ENCODE measurements around the gene DLX6. TPM values are rescaled to one million over a fixed set of nuclear protein-coding genes. Genes with fewer than 3 reads are reported as not detected.
A peak's percentile ranks its signal among the peaks of the same experiment; 100 is the strongest.

DLX6 gene
- total and polyA plus RNA-seq, 2 experiments from 2014 or later = not detected

DNA sequence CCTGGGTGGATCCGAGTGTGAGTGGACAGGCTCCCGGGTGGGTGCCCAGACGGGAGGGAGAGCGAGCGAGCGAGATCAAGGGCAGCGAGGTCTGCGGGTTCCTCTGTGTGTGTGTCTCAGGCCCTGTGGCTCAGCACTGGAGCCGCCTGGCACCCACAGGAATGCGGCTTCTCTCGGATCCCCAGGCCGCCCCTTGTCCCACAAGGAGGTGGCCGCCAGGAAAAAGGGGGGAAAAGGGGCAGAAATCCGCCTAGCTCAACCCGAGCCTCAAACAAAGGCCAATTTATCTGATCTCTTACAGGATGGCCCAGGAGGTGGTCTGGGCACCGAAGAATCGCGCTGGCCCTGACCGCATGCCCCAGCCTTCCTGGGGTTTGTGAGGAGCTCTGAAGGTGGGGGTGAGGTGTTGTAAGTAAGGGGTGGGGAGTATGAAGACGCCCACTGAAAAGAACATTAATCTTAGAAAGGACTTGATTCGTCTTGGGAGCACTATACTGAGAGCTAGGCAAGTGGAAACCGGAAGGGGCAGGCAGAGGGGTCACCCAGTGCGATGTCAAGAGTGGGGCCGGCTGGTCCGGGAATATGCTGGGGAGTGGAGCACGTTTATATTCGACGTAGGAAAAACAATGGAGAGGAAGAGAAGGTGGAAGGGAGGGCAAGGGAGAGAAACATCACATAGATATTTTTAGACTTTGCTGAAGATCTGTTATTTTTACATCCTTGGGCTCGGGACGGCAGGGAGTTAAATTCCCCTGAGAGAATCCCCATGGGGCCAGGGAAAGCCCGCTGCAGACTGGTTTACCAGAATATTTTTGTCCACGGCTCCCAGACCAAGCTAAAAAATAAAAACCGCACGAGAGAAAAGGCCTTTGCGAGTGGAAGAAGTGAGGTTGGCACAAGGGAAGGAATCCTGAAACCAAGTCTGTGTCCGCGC is 12.1 kb downstream of the DLX6 start (continued):
- TF ChIP-seq, protein P1, sequence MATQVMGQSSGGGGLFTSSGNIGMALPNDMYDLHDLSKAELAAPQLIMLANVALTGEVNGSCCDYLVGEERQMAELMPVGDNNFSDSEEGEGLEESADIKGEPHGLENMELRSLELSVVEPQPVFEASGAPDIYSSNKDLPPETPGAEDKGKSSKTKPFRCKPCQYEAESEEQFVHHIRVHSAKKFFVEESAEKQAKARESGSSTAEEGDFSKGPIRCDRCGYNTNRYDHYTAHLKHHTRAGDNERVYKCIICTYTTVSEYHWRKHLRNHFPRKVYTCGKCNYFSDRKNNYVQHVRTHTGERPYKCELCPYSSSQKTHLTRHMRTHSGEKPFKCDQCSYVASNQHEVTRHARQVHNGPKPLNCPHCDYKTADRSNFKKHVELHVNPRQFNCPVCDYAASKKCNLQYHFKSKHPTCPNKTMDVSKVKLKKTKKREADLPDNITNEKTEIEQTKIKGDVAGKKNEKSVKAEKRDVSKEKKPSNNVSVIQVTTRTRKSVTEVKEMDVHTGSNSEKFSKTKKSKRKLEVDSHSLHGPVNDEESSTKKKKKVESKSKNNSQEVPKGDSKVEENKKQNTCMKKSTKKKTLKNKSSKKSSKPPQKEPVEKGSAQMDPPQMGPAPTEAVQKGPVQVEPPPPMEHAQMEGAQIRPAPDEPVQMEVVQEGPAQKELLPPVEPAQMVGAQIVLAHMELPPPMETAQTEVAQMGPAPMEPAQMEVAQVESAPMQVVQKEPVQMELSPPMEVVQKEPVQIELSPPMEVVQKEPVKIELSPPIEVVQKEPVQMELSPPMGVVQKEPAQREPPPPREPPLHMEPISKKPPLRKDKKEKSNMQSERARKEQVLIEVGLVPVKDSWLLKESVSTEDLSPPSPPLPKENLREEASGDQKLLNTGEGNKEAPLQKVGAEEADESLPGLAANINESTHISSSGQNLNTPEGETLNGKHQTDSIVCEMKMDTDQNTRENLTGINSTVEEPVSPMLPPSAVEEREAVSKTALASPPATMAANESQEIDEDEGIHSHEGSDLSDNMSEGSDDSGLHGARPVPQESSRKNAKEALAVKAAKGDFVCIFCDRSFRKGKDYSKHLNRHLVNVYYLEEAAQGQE (IDR thresholded peaks at IDR 0.05; ENCODE audit: unreplicated experiment) = no peak

- Histone ChIP-seq H3K4me3 (peak overlapping the region; percentile 20; the same call in 1 of the 2 replicates), H3K4me1 (ENCODE audit: insufficient read depth) (peaks cover 66% of the 10 kb centered on the region), H3K36me3 (ENCODE audit: insufficient read depth) (no peaks in the 10 kb centered on the region), H4K20me1 (replicated peaks; ENCODE audit: insufficient read depth) (peaks cover 46% of the 10 kb centered on the region), H3K9me2 (ENCODE audit: insufficient read depth) (no peaks in the 10 kb centered on the region), H3K27ac (ENCODE audit: low read depth) (no peak overlapping the region), H3K79me2 (replicated peaks; ENCODE audit: insufficient read depth) (no peaks in the 10 kb centered on the region), H2AFZ (no peak overlapping the region), H3K27me3 (ENCODE audit: insufficient read depth) (peaks cover 100% of the 10 kb centered on the region), H3F3A (replicated peaks; ENCODE audit: low read depth) (peaks cover 54% of the 10 kb centered on the region), H3K4me2 (peak overlapping the region; percentile 51)
- peak overlapping the region; percentile 23; the same call in 1 of the 3 replicates for H3K4me3 Mint-ChIP-seq
- peaks cover 53% of the 10 kb centered on the region for H3K4me1 Mint-ChIP-seq
- no peak overlapping the region for H3K27ac Mint-ChIP-seq
- H3K36me3 Mint-ChIP-seq (ENCODE audit: low read depth) = no peaks in the 10 kb centered on the region; the same call in 2 of the 3 replicates
- TF ChIP-seq ZNF114 (CRISPR knock-in tag; IDR thresholded peaks at IDR 0.05) (no peak), EZH2phosphoT487 (IDR thresholded peaks at IDR 0.05; ENCODE audit: unreplicated experiment) (peak; percentile 99), EZH2 (IDR thresholded peaks at IDR 0.05; ENCODE audit: low read depth, unreplicated experiment) (peak; percentile 99), NANOG (IDR thresholded peaks at IDR 0.05; ENCODE audit: borderline replicate concordance) (no peak)
- TF ChIP-seq, protein P1 (IDR thresholded peaks at IDR 0.05; ENCODE audit: unreplicated experiment) = no peak
- peaks cover 100% of the 10 kb centered on the region for H3K27me3 Mint-ChIP-seq (ENCODE audit: insufficient read depth, low read depth, poor library complexity)
- no peak for ATAC-seq
- H3K9me3 Mint-ChIP-seq = peaks cover 7% of the 10 kb centered on the region; the same call in 1 of the 3 replicates
- DNase-seq (ENCODE audit: low spot score) = peak; percentile 55
Measured at GRCh38 chr7:97018126-97018601, 12.8 kb downstream of the DLX6 start.

Data from GM23338 (cell line).